ENCODE results near the gene CES3.
"Not testable (repeated sequence)": the region's sequence is repeated elsewhere in the genome, so short reads cannot be mapped to it uniquely, and the experiment has no call there.

Gene CES3

DNA sequence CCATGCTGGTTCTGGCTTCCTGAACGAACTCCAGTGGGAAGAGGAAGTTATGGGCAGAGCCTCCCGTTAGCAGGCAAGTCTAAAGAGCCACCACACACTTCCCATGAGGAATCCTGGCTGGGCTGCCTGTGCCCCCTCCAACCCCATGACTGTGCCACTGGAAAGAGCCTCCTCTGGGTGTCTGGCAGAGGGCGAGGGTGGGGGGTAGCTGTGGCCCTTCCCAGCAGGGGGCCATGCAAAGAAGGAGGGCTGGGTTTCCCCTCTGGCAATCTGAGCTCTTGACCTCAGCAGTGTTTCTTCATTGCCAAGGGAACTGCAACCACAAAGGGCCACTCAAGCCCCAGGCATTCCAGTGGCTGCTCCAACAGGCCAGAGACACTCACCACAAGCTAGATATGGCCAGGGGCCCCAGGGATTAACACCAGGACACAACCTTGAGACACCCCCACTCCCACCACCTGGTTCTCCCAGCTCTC lies 34.1 kb upstream of the CES3 start:
- DNase-seq = peak; percentile 5

DNA sequence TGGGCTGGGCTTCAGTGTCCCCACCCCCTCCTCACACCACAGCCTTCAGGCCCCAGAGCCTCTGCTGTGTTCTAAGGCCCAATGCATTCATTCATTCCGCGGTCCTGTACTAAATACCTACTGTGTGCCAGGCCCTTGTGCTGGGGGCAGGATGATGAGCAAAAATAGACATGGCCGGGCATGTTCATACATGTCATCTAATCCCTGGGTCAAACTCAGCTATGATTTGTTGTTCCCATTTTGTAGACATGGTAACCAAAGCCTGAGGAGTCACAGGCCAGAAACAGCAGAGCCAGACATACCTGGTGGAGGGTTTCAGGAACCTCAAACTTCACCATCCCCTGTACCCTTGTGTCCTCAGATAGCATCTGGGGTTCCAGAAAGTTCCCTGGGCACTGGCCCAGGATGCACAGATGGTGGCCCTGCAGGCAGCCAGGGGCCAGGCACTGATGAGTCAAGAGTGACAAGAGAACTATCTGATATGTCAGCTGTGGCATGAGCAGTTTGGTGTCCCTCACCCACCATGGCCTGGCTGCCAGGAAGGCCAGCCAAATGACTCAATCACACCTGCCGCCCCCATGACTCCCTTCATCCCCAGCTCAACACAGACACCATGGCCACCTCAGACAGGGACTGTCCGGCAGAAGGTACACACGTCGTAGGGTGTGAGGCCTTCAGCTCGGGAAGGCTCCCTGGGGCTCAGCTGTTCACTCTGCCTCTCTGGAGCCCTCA lies 33.0 kb upstream of the CES3 start:
- no peak for DNase-seq

- peak; percentile 32 for DNase-seq
Observed at GRCh38 chr16:66928702-66929388, 32.2 kb upstream of the CES3 start.

DNA sequence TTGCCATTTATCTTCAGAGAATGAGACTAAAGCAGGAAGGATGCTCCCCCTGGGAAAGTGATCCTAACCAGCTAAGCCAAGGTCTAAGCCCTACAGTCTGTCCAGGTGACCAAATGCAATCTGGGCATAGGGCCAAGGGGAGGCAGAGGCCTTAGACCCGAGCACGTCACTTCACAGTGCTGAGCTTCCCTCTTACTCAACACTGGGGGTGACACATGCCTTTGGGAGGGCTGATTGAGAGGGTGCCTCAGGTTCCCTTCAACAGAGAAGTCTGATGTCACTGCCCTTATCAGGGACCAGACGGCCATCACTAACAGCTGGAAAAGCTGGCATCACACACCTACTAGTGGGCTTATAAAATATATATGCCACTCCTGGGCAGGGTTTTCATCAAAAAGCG lies 30.9 kb upstream of the CES3 start:
- no peak for DNase-seq

- DNase-seq = no peak
Observed at GRCh38 chr16:66931665-66932064, 29.4 kb upstream of the CES3 start.

- DNase-seq = no peak
Observed at GRCh38 chr16:66932076-66932475, 29.0 kb upstream of the CES3 start.

DNA sequence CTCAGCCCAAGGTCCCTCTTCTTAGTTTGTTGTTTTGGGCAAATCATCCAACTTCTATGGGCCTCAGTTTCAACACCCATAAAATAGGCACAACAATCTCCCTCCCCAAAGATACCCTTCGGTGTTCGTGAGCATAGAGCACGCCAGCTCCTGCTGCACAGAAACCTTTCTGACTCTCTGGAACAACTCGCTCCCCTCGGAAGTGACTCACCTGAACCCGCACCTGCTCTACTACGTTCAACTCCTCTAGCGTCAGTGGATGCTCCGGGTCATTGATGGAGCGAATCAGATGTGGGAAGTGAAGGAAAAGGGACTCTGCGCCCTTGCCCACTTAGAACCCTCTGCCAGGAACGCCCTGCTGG lies 27.3 kb upstream of the CES3 start:
- no peak for DNase-seq

- peak; percentile 90 for DNase-seq
Observed at GRCh38 chr16:66934138-66934838, 26.8 kb upstream of the CES3 start, which contains the start of gene CIAO2B. CIAO2B (minus strand) TSS chr16:66934402; CDS start chr16:66934364, 38 bp downstream.

DNA sequence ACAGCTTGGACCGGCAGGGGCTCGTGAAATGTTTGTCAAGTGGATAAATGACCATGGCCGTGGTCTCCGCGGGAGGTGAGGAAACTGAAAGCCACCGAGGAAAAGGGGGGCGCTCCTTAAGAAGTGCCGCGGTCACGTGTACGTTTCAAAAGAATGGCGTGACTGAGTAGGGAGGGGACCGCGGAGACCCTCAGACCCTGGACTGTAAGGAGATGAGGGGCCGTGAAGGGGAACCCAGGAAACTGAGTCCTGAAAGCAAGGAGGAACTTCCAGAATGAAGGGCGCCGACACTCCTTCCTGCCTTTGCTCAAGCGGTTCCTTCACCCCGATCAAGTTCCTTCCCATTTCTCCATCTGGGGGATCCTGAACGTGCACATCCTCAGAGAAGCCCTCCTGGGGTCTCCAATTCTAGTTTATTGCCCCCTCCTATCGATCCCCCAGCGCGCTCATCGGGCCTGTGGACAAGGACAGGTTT lies 26.2 kb upstream of the CES3 start:
- not testable (repeated sequence) for DNase-seq

- no peak for DNase-seq
Observed at GRCh38 chr16:66935314-66936011, 25.6 kb upstream of the CES3 start, which contains the start of gene CES2. CES2 (plus strand) TSS chr16:66935516; CDS start chr16:66935636, 120 bp downstream.

- DNase-seq = no peak
Observed at GRCh38 chr16:66936462-66936861, 24.6 kb upstream of the CES3 start.

GRCh38 chr16:66936889-66937554 lies 24.0 kb upstream of the CES3 start:
- no peak for DNase-seq

DNA sequence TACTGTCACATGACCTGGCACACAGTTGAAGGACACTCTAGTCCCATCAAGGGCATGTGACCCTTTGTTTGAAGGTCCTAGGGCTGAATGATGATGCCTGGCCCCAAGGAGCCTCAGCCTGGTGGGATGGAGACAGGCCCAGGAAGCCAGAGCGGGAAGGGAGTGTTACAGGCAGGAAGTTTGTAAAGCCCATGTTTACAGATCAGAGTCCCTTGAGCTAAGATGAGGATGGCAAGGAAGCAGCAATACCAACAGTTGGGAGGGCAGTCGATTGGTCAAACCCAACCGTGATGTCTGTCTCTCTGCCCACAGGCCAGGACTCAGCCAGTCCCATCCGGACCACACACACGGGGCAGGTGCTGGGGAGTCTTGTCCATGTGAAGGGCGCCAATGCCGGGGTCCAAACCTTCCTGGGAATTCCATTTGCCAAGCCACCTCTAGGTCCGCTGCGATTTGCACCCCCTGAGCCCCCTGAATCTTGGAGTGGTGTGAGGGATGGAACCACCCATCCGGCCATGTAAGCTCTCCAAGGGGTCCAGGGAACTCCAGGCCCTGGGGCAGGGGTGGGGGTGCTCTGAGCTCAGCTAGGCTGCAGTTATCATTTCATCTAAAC lies 23.2 kb upstream of the CES3 start:
- DNase-seq = no peak

DNA sequence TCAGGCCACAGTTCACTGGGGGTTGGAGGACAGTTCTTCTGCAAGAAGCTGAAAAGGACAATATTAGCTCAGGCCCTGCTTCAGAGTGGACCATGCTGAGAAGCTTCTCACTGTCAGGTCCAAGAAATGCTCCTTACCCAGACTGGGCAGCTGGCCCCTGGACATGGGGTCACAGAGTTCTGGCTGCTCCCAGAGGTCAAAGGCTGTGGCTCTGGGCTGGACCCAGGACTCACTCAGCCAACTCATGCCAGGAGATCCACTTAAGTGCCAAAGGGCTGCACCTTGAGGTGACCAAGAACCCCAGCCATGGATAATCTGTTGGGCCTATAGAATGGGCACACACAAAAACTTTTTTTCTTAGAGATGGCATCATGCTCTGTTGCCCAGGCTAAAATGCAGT lies 21.7 kb upstream of the CES3 start:
- no peak for DNase-seq

- DNase-seq = no peak
Observed at GRCh38 chr16:66940236-66940635, 20.8 kb upstream of the CES3 start.

- DNase-seq = no peak
Observed at GRCh38 chr16:66942981-66943380, 18.1 kb upstream of the CES3 start.

GRCh38 chr16:66943426-66944053 lies 17.5 kb upstream of the CES3 start:
- DNase-seq = no peak

GRCh38 chr16:66944054-66944441 lies 17.0 kb upstream of the CES3 start:
- no peak for DNase-seq

DNA sequence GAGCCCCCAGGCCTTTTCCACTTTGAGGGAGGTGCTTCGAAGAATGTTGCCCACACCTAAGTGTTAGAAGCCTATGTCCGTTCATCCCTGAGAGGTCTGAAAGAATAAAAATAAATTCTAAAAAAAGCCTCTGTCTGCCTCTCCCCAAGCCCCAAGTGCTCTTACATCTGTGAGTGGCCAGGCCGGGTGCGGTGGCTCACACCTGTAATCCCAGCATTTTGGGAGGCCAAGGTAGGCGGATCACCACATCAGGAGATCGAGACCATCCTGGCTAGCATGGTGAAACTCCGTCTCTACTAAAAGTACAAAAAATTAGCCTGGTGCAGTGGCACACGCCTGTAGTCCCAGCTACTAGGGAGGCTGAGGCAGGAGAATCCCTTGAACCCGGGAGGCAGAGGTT lies 16.1 kb upstream of the CES3 start:
- not testable (repeated sequence) for DNase-seq

- DNase-seq = no peak
Observed at GRCh38 chr16:66945939-66946338, 15.1 kb upstream of the CES3 start.

GRCh38 chr16:66946541-66946940 lies 14.5 kb upstream of the CES3 start:
- DNase-seq = no peak

DNA sequence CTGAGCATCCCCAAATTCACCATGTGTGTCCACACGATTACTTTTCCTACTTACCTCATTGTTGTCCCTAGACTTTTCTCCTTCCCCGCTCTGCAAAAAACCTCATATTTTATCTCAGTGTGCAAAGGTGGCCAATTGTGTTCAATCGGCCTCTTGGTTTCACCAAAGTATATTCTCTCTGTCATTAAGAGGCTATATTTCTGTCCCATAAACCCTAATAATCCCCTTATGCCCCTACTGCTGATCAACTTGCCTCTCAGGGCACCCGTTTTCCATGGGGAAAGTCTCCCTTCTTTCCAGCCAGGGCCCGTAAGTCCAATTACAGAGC lies 14.1 kb upstream of the CES3 start:
- DNase-seq = no peak

All from CD4-positive, alpha-beta T cell treated with Interleukin-17A for 1 hour (primary cell).